ENCODE data around the gene NDUFV2. TPM values are rescaled to one million over a fixed set of nuclear protein-coding genes. Genes with fewer than 3 reads are reported as not detected.

Gene NDUFV2
- 106 and 116 TPM in 2 replicates for total RNA-seq

DNA sequence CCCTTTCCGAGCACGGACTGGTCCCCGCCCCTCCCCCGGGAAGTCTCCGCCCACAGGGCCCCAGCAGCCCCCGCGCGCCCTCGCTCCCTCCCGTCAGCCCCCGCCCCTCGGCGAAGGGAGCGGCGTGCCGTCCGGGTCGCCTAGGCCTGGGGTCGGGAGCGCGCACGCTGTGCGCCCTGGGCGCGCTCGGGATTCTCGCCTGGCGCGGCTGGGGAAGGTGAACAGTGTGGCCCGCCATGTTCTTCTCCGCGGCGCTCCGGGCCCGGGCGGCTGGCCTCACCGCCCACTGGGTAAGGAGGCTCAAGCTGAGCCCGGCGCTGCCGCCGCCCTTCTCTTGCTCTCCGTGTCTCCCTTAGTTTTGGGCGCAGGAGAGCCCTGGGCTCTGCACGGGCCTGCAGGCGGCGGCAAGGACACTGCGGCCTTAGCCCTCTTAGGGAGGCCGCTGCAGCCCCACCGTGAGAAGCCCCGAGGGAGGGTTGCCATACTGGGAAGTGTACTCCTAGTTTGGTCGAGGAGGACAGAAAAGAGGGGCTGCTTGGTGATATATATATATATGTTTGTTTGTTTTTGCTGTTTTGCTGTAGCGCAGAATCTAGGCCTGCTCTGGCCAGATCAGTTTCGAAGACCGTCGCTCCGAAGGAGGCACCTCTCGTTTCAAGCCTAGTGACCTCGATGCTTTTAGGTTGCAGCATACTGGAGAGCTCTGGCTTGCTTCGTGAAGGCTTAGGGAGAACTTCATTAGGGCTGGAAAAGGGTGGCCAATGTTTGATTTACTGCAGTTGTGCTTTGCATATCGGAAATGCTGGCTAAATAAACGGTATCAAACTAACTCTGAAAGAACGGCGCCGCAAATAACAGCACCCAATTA is at the start of gene NDUFV2:
Gene NDUFV2 (plus strand): TSS at position 192 of the 868 bp plus-strand sequence. CDS start 45 bp downstream, at position 237.

GRCh38 chr18:9136315-9137155 is 34.0 kb downstream of the NDUFV2 start, which contains the start of gene ANKRD12:
TSS of gene ANKRD12 (plus strand) at chr18:9136781. CDS start at chr18:9182433, 45,652 bp downstream.

Other genes starting within 250 kb of the NDUFV2 start
- gene ANKRD12, start 34.1 kb downstream of the NDUFV2 start, total RNA-seq = 29.3 and 41.5 TPM in 2 replicates
- 144 and 148 TPM in 2 replicates for gene TWSG1, start 232.1 kb downstream of the NDUFV2 start, total RNA-seq